ENCODE data around the gene RNF157. TPM values are rescaled to one million over a fixed set of nuclear protein-coding genes. Genes with fewer than 3 reads are reported as not detected.
A peak's percentile ranks its signal among the peaks of the same experiment; 100 is the strongest.

Gene RNF157
- total and polyA plus RNA-seq, 2 of the 13 experiments (the other 11 are each of a cell fraction or from before 2014, with no cell fraction given): 0.44 to 1.5 TPM

DNA sequence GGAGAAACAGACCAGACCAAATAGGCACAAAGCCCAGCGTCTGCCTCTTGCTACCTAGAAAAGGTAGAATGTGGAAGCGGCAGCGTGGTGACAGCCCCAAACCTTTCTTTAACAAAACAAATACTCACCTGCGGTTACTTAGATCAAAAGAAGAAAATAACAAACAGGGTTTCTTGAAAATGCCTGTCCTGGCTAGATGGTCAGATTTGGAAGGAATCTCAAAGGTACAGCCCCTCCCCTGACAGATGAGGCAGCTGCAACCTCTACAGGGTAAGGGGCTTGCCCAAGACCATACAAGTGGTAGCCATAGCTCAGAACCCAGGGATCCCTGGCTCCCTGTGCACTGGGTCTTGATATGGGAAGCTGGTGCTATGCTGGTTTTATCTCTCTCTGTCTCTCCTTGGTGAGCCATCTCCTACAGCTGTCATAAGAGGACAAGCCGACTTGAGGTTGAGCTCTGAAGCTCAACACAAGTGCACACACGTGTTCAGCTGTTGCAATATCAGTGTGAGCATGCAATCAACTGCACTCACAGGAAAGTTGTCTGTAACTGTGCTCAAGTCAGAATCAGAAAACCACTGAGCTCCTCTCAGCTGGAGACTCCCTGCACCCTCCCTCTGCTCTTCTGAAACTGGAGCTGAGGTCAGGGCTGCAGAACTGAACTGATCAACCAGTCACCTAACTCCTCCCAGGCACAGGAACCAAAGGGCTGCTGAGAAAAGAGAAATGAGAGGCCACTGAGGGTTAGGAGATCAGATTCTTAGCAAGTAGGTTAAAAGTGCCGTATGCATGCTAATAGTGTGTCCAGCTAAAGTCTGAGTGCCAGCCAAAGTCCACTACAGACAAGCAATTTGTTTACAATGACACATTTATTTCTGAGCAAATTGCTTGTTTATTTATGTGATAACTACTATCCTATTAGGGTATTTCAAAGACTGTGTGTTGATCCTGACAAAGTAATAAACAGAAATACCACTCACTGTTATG, 6.1 kb upstream of the RNF157 start (continued):
- TF ChIP-seq TCF12 (IDR thresholded peaks at IDR 0.05): no peak
- TF ChIP-seq TCF12 (CRISPR knock-in tag; IDR thresholded peaks at IDR 0.05): no peak; the same call in 1 of the 2 replicates
- no peak for TF ChIP-seq ZNF160 (CRISPR knock-in tag; IDR thresholded peaks at IDR 0.05)
- no peak; the same call in none of the 2 replicates for TF ChIP-seq GATAD1 (CRISPR knock-in tag; IDR thresholded peaks at IDR 0.05)
- peak; percentile 51 for TF ChIP-seq SP4 (CRISPR knock-in tag; IDR thresholded peaks at IDR 0.05)
- TF ChIP-seq, protein P1, sequence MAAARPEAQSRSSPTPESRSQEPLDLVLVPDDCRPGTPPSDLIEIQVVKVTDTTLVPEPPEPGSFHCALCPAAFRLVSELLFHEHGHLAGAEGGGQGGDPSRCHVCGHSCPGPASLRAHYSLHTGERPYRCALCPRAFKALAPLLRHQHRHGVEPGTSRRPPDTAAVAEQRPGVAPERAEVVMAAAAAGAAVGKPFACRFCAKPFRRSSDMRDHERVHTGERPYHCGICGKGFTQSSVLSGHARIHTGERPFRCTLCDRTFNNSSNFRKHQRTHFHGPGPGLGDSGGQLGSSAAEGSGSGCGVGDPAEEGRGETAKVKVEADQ (CRISPR knock-in tag; IDR thresholded peaks at IDR 0.05; ENCODE audit: borderline replicate concordance): no peak
- TF ChIP-seq CBX5 (CRISPR knock-in tag; IDR thresholded peaks at IDR 0.05; ENCODE audit: borderline replicate concordance): no peak
- no peak for TF ChIP-seq NFE2 (CRISPR knock-in tag; IDR thresholded peaks at IDR 0.05)
- no peak for TF ChIP-seq NFKBIZ (CRISPR knock-in tag; IDR thresholded peaks at IDR 0.05)
- 0 out of 2 replicates have a peak, but pooled peaks have one; percentile 63 for TF ChIP-seq ZNF572 (CRISPR knock-in tag; IDR thresholded peaks at IDR 0.05)
- TF ChIP-seq, protein P2, sequence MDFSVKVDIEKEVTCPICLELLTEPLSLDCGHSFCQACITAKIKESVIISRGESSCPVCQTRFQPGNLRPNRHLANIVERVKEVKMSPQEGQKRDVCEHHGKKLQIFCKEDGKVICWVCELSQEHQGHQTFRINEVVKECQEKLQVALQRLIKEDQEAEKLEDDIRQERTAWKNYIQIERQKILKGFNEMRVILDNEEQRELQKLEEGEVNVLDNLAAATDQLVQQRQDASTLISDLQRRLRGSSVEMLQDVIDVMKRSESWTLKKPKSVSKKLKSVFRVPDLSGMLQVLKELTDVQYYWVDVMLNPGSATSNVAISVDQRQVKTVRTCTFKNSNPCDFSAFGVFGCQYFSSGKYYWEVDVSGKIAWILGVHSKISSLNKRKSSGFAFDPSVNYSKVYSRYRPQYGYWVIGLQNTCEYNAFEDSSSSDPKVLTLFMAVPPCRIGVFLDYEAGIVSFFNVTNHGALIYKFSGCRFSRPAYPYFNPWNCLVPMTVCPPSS (IDR thresholded peaks at IDR 0.05): no peak
- no peak for TF ChIP-seq ZNF569 (CRISPR knock-in tag; IDR thresholded peaks at IDR 0.05; ENCODE audit: borderline replicate concordance)
- TF ChIP-seq, protein P3, sequence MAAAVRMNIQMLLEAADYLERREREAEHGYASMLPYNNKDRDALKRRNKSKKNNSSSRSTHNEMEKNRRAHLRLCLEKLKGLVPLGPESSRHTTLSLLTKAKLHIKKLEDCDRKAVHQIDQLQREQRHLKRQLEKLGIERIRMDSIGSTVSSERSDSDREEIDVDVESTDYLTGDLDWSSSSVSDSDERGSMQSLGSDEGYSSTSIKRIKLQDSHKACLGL (CRISPR knock-in tag; IDR thresholded peaks at IDR 0.05): no peak
- no peak for TF ChIP-seq ZNF484 (CRISPR knock-in tag; IDR thresholded peaks at IDR 0.05; ENCODE audit: borderline replicate concordance, low read depth)
- TF ChIP-seq ZSCAN30 (CRISPR knock-in tag; IDR thresholded peaks at IDR 0.05): no peak
- peak; percentile 20; the same call in 1 of the 2 replicates for TF ChIP-seq ZNF556 (CRISPR knock-in tag; IDR thresholded peaks at IDR 0.05; ENCODE audit: borderline replicate concordance)
- no peak for TF ChIP-seq MTA3 (CRISPR knock-in tag; IDR thresholded peaks at IDR 0.05)
- TF ChIP-seq, protein P4, sequence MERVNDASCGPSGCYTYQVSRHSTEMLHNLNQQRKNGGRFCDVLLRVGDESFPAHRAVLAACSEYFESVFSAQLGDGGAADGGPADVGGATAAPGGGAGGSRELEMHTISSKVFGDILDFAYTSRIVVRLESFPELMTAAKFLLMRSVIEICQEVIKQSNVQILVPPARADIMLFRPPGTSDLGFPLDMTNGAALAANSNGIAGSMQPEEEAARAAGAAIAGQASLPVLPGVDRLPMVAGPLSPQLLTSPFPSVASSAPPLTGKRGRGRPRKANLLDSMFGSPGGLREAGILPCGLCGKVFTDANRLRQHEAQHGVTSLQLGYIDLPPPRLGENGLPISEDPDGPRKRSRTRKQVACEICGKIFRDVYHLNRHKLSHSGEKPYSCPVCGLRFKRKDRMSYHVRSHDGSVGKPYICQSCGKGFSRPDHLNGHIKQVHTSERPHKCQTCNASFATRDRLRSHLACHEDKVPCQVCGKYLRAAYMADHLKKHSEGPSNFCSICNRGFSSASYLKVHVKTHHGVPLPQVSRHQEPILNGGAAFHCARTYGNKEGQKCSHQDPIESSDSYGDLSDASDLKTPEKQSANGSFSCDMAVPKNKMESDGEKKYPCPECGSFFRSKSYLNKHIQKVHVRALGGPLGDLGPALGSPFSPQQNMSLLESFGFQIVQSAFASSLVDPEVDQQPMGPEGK (CRISPR knock-in tag; IDR thresholded peaks at IDR 0.05): no peak
- TF ChIP-seq SMARCC2 (IDR thresholded peaks at IDR 0.05): 0 out of 2 replicates have a peak, but pooled peaks have one; percentile 44
- peak; percentile 42; the same call in 1 of the 2 replicates for TF ChIP-seq ERF (CRISPR knock-in tag; IDR thresholded peaks at IDR 0.05)
- TF ChIP-seq ZKSCAN1 (IDR thresholded peaks at IDR 0.05; ENCODE audit: low read length): no peak
- no peak for TF ChIP-seq ZNF598 (CRISPR knock-in tag; IDR thresholded peaks at IDR 0.05; ENCODE audit: borderline replicate concordance)
- no peak for TF ChIP-seq ZKSCAN8 (CRISPR knock-in tag; IDR thresholded peaks at IDR 0.05; ENCODE audit: borderline replicate concordance)
- 0 out of 2 replicates have a peak, but pooled peaks have one; percentile 33 for TF ChIP-seq ZNF766 (CRISPR knock-in tag; IDR thresholded peaks at IDR 0.05; ENCODE audit: borderline replicate concordance)
- no peak for TF ChIP-seq KLF12 (CRISPR knock-in tag; IDR thresholded peaks at IDR 0.05; ENCODE audit: borderline replicate concordance)
- TF ChIP-seq ZNF343 (CRISPR knock-in tag; IDR thresholded peaks at IDR 0.05): no peak
- 0 out of 2 replicates have a peak, but pooled peaks have one; percentile 86 for TF ChIP-seq KDM3A (CRISPR knock-in tag; IDR thresholded peaks at IDR 0.05; ENCODE audit: low read depth)
